WTC11 (cell line): ENCODE data around the gene OPN4. TPM values are rescaled to one million over a fixed set of nuclear protein-coding genes. Genes with fewer than 3 reads are reported as not detected.

Experiments
- ATAC-seq: fragments of 200-7000 bp; cut with Tn5 transposase; 2 replicates; pipeline ENCODE4 v1.10.0; 2021; ENCODE audit warnings: mild to moderate bottlenecking, moderate library complexity
- CTCF ChIA-PET: fragments of 300-600 bp; sonication (Branson Sonifier 250); formaldehyde crosslinking; loops from one replicate; lab custom pipeline; 2021; ENCODE audit warnings: antibody characterized with exemption; lab: Charles Lee
- POLR2A ChIA-PET: fragments of 350-600 bp; sonication (Branson Sonifier 250); formaldehyde crosslinking; loops from one replicate; lab custom pipeline; 2021; ENCODE audit warnings: antibody characterized with exemption; lab: Charles Lee
- DNase-seq: peaks from one replicate; pipeline ENCODE4 v3.0.0; 2021; ENCODE audit warnings: low spot score
- H3K27ac Mint-ChIP-seq: 2 replicates; pipeline ENCODE4 v1.8.0; 2021; ENCODE audit warnings: mixed read lengths
- H3K27me3 Mint-ChIP-seq: 2 replicates; pipeline ENCODE4 v1.8.0; 2021; ENCODE audit warnings: low read depth, mild to moderate bottlenecking, moderate library complexity, mixed read lengths
- H3K36me3 Mint-ChIP-seq: 2 replicates; pipeline ENCODE4 v1.8.0; 2021; ENCODE audit warnings: mixed read lengths
- H3K4me1 Mint-ChIP-seq: 2 replicates; pipeline ENCODE4 v1.8.0; 2022; ENCODE audit warnings: mixed read lengths
- H3K4me3 Mint-ChIP-seq: 2 replicates; pipeline ENCODE4 v1.8.0; 2021; ENCODE audit warnings: mild to moderate bottlenecking, moderate library complexity, mixed read lengths
- H3K9me3 Mint-ChIP-seq: 2 replicates; pipeline ENCODE4 v1.8.0; 2021; ENCODE audit warnings: mixed read lengths
- AFF4 ChIP-seq: sonication (generic); formaldehyde crosslinking; IDR thresholded peaks from 2 replicates; pipeline ENCODE4 v1.8.1; 2023; ENCODE audit warnings: mild to moderate bottlenecking, missing genetic modification reagents, borderline replicate concordance
- ETV6 ChIP-seq: sonication (generic); formaldehyde crosslinking; IDR thresholded peaks from 2 replicates; pipeline ENCODE4 v1.8.1; 2022; ENCODE audit warnings: mild to moderate bottlenecking, missing genetic modification reagents
- FOXP1 ChIP-seq: sonication (generic); formaldehyde crosslinking; IDR thresholded peaks from 2 replicates; pipeline ENCODE4 v1.8.0; 2022; ENCODE audit warnings: missing genetic modification reagents, mild to moderate bottlenecking, moderate library complexity, borderline replicate concordance
- GTF2I ChIP-seq: fragments of 250-450 bp; sonication (Bioruptor Pico); conservative IDR thresholded peaks from 2 replicates; pipeline ENCODE4 v1.4.0; 2021; ENCODE audit warnings: mild to moderate bottlenecking
- KAT7 ChIP-seq: sonication (generic); formaldehyde crosslinking; IDR thresholded peaks from 2 replicates; pipeline ENCODE4 v1.8.1; 2023; ENCODE audit warnings: missing genetic modification reagents, mild to moderate bottlenecking, borderline replicate concordance
- NFE2L1 ChIP-seq: sonication (generic); formaldehyde crosslinking; IDR thresholded peaks from 2 replicates; pipeline ENCODE4 v1.8.1; 2023; ENCODE audit warnings: missing genetic modification reagents
- USF2 ChIP-seq: sonication (generic); formaldehyde crosslinking; IDR thresholded peaks from 2 replicates; pipeline ENCODE4 v1.8.1; 2023; ENCODE audit warnings: mild to moderate bottlenecking, missing genetic modification reagents, moderate library complexity
- ZNF423 ChIP-seq: fragments of 250-450 bp; sonication (Bioruptor Pico); IDR thresholded peaks from 2 replicates; pipeline ENCODE4 v2.1.2; 2022; ENCODE audit warnings: mild to moderate bottlenecking, moderate library complexity
- total RNA-seq: library from RNA; stranded (reverse); gene quantifications from 3 replicates; pipeline ENCODE4 v1.2.3, GENCODE V29; 2021
- TF ChIP-seq, protein P1 (sequence below): sonication (generic); formaldehyde crosslinking; IDR thresholded peaks from 2 replicates; pipeline ENCODE4 v1.8.1; 2023; ENCODE audit warnings: mild to moderate bottlenecking, moderate library complexity, missing genetic modification reagents

OPN4 gene
- total RNA-seq, 1 experiment from 2014 or later: not detected

- TF ChIP-seq AFF4 (CRISPR knock-in tag) (0 out of 2 replicates have a peak, but pooled peaks have one; percentile 48), ZNF423 (CRISPR knock-in tag) (peak; percentile 47; the same call in 1 of the 2 replicates), KAT7 (CRISPR knock-in tag) (0 out of 2 replicates have a peak, but pooled peaks have one; percentile 24)
Observed at GRCh38 chr10:86710987-86711512, 56.7 kb downstream of the OPN4 start (continued).

- ATAC-seq: peak; percentile 31
- Mint-ChIP-seq H3K4me1 (peaks cover 53% of the 10 kb centered on the region), H3K36me3 (no peaks in the 10 kb centered on the region), H3K4me3 (peak overlapping the region; percentile 66), H3K27me3 (peaks cover 4% of the 10 kb centered on the region; the same call in 1 of the 2 replicates), H3K27ac (peak overlapping the region; percentile 80), H3K9me3 (no peaks in the 10 kb centered on the region)
- peak; percentile 5; the same call in 1 of the 2 replicates for TF ChIP-seq USF2
- TF ChIP-seq, protein P1, sequence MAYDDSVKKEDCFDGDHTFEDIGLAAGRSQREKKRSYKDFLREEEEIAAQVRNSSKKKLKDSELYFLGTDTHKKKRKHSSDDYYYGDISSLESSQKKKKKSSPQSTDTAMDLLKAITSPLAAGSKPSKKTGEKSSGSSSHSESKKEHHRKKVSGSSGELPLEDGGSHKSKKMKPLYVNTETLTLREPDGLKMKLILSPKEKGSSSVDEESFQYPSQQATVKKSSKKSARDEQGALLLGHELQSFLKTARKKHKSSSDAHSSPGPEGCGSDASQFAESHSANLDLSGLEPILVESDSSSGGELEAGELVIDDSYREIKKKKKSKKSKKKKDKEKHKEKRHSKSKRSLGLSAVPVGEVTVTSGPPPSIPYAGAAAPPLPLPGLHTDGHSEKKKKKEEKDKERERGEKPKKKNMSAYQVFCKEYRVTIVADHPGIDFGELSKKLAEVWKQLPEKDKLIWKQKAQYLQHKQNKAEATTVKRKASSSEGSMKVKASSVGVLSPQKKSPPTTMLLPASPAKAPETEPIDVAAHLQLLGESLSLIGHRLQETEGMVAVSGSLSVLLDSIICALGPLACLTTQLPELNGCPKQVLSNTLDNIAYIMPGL (CRISPR knock-in tag): 0 out of 2 replicates have a peak, but pooled peaks have one; percentile 22
- TF ChIP-seq FOXP1 (CRISPR knock-in tag): peak; percentile 24; the same call in 1 of the 2 replicates
- TF ChIP-seq NFE2L1 (CRISPR knock-in tag): no peak
- POLR2A ChIA-PET: interaction anchor here (0.9 to 1.4 kb wide), 2 partner anchors 41 to 44 kb away, joined by 3 to 7 read pairs; partner anchors contain the start of gene BMPR1A
- CTCF ChIA-PET: interaction anchor here (0.5 to 2.3 kb wide), 9 partner anchors 23 to 255 kb away, joined by 3 to 14 read pairs (median 3); partner anchors contain the start of gene BMPR1A
- DNase-seq: peak; percentile 52
Observed at GRCh38 chr10:86711513-86712316, 57.4 kb downstream of the OPN4 start.

DNA sequence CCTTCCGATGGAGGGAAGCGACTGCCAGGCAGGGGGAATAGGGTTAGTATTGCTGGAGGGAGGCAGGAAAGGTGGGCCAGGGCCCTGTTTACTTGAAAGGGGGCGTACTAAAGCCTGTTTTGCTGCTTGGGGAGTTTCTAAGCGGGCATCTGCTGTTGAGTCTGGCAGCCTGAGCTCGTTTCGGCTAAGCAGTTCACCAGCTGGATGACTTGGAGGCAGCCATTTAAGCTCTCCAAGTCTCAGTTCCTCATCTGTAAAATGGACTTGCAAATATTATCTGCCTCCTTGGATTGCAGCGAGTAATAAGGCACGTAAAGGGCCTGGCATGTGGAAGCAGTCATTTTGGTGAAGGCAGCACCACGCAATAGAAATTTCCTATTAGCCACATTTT lies 58.0 kb downstream of the OPN4 start:
- Mint-ChIP-seq H3K27ac (peak overlapping the region; percentile 80), H3K9me3 (no peaks in the 10 kb centered on the region), H3K36me3 (no peaks in the 10 kb centered on the region), H3K4me1 (peaks cover 51% of the 10 kb centered on the region), H3K4me3 (peak overlapping the region; percentile 66), H3K27me3 (peaks cover 4% of the 10 kb centered on the region; the same call in 1 of the 2 replicates)
- ChIA-PET POLR2A (interaction anchor here (0.6 to 1.4 kb wide), 3 partner anchors 40 to 246 kb away, joined by 3 to 7 read pairs (median 5); partner anchors contain the start of genes BMPR1A and SNCG), CTCF (interaction anchor here (0.5 to 2.3 kb wide), 8 partner anchors 22 to 254 kb away, joined by 3 to 14 read pairs (median 4); partner anchors contain the start of gene BMPR1A)
- TF ChIP-seq GTF2I (peak; percentile 72; the same call in 1 of the 2 replicates), ETV6 (CRISPR knock-in tag) (no peak)
- peak; percentile 6; the same call in 1 of the 2 replicates for ATAC-seq
- no peak for DNase-seq
